Suprapubic skin (tissue), 4 donors: Measurements from ENCODE around the gene PCBP2. TPM values are rescaled to one million over a fixed set of nuclear protein-coding genes. Genes with fewer than 3 reads are reported as not detected.

Experiments
- DNase-seq, 2 donors: peaks; one replicate each; pipeline ENCODE4 v3.0.0-alpha.2; 2019; ENCODE audit warnings: low spot score in 2 of 2
- H3K27ac ChIP-seq: fragments of 200-600 bp; sonication (generic); one replicate; pipeline ENCODE4 v1.5.1; 2019
- H3K27me3 ChIP-seq: fragments of 200-600 bp; sonication (generic); one replicate; pipeline ENCODE4 v1.5.1; 2019
- H3K36me3 ChIP-seq: fragments of 200-600 bp; sonication (generic); one replicate; pipeline ENCODE4 v1.5.1; 2019
- H3K4me1 ChIP-seq: fragments of 200-600 bp; sonication (generic); one replicate; pipeline ENCODE4 v1.5.1; 2019
- H3K4me3 ChIP-seq: fragments of 200-600 bp; sonication (generic); one replicate; pipeline ENCODE4 v1.5.1; 2019; ENCODE audit warnings: mild to moderate bottlenecking
- H3K9me3 ChIP-seq: fragments of 200-600 bp; sonication (generic); one replicate; pipeline ENCODE4 v1.5.1; 2019
- EP300 ChIP-seq: sonication (generic); formaldehyde crosslinking; IDR thresholded peaks from one replicate; pipeline ENCODE4 v1.6.1; 2017; ENCODE audit warnings: antibody characterized with exemption
- POLR2A ChIP-seq, 2 donors: fragments of 450-650 bp; IDR thresholded peaks; one replicate each; pipeline ENCODE4 v1.6.1; 2017; ENCODE audit warnings: antibody characterized with exemption in 2 of 2, mild to moderate bottlenecking in 2 of 2, moderate library complexity in 2 of 2
- POLR2AphosphoS5 ChIP-seq, 3 donors: sonication (generic); formaldehyde crosslinking; IDR thresholded peaks; one replicate each; pipeline ENCODE4 v1.6.1; 2017; ENCODE audit warnings: antibody characterized with exemption in 3 of 3
- WGBS: methylation state at CpG from one replicate; pipeline ENCODE4 v1.1.5; 2018; 5-methylcytosine and 5-hydroxymethylcytosine counted together
- total RNA-seq, 4 donors: library from RNA; depleted of rRNA; stranded (reverse); fragments of >200 nt; gene quantifications; one replicate each; pipeline ENCODE4 v1.1.0, GENCODE V29; 2016
- TF ChIP-seq, protein P1 (sequence below), 2 donors: fragments of 200-600 bp in 1 of 2; fragments of 450-650 bp in 1 of 2; sonication (generic) in 1 of 2; IDR thresholded peaks; one replicate each; pipeline ENCODE4 v1.5.1; 2016 to 2019; ENCODE audit warnings: antibody characterized with exemption in 2 of 2, mild to moderate bottlenecking in 1 of 2, moderate library complexity in 1 of 2

PCBP2 gene
- total RNA-seq, 4 donors from 2014 or later = 480 to 803 (median 584) TPM

DNA sequence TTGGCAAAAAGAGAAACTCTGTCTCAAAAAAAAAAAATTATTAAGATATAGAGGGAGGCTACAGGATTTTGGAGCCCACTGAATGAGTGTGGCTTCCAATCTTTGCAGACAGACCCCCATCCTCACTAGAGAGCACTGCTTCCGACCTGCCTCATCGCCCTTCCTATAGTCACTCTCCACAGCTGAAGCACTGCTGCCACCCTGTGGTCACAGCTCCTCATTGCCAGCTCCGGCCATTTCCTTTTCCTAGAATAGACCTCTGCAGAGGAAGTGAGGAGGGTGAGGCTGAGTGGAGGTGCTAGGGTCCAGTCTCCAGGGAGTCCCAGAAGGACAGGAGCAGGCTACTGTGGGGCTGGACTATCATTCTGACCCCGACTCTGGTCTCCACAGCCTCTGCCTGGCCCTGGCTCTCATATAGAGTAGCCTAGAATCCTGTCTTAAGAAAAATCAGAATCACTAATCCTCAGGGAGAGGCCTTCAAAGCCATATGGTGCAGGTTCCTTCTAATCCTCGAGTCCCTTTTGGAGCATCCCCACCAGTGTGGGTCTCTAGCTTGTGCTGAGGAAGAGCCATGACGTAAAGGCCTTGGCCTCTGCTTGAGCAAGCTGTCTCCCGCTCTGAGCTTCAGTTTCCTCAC lies 56.8 kb downstream of the PCBP2 start:
- Histone ChIP-seq H3K27ac (no peak overlapping the region), H3K9me3 (no peaks in the 10 kb centered on the region), H3K4me1 (peaks cover 21% of the 10 kb centered on the region), H3K27me3 (no peaks in the 10 kb centered on the region), H3K36me3 (peaks cover 70% of the 10 kb centered on the region), H3K4me3 (no peak overlapping the region)
- TF ChIP-seq, protein P1, sequence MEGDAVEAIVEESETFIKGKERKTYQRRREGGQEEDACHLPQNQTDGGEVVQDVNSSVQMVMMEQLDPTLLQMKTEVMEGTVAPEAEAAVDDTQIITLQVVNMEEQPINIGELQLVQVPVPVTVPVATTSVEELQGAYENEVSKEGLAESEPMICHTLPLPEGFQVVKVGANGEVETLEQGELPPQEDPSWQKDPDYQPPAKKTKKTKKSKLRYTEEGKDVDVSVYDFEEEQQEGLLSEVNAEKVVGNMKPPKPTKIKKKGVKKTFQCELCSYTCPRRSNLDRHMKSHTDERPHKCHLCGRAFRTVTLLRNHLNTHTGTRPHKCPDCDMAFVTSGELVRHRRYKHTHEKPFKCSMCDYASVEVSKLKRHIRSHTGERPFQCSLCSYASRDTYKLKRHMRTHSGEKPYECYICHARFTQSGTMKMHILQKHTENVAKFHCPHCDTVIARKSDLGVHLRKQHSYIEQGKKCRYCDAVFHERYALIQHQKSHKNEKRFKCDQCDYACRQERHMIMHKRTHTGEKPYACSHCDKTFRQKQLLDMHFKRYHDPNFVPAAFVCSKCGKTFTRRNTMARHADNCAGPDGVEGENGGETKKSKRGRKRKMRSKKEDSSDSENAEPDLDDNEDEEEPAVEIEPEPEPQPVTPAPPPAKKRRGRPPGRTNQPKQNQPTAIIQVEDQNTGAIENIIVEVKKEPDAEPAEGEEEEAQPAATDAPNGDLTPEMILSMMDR (IDR thresholded peaks at IDR 0.05) = peak; percentile 74 to 92
- TF ChIP-seq EP300 = no peak
- DNase-seq = peak; percentile 89 to 90
- 30% methylated on average over 7 of the region's 7 CpGs for WGBS

DNA sequence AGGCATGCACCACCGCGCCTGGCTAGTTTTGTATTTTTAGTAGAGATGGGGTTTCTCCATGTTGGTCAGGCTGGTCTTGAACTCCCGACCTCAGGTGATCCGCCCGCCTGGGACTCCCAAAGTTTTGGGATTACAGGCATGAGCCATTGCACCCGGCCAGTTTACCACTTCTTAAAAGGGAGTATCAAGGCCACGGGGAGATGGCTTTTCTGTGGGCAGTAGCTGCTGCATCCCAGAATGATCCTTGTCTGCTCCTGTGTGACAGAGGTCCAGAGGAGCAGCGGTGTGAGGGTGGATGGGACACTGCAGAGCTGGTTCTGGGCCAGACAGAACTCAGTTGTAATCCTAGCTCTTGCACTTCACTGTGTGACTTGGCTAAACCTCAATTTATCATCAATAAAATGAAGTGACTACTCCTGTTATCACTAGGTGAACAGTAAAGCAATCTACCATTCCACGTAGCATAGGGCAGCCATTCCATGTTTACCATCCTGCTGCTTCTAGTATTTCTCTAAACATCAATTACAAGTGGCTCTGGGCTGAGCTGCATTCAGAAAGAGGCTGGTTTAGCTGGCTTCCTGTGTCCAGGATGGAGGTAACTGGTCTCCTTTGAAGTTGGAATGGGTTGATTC lies 58.4 kb downstream of the PCBP2 start:
- 89% methylated on average over 8 of the region's 9 CpGs for WGBS
- H3K4me3 ChIP-seq = no peak overlapping the region
- H3K9me3 ChIP-seq = no peaks in the 10 kb centered on the region
- no peaks in the 10 kb centered on the region for H3K27me3 ChIP-seq
- TF ChIP-seq POLR2A (IDR thresholded peaks at IDR 0.05) = no peak
- TF ChIP-seq POLR2AphosphoS5 (IDR thresholded peaks at IDR 0.05) = no peak
- no peak for TF ChIP-seq EP300
- TF ChIP-seq, protein P1 (IDR thresholded peaks at IDR 0.05) = no peak
- peaks cover 10% of the 10 kb centered on the region for H3K4me1 ChIP-seq
- peak in 1 of 2 donors; percentile 43 for DNase-seq
- H3K27ac ChIP-seq = no peak overlapping the region
- H3K36me3 ChIP-seq = peaks cover 78% of the 10 kb centered on the region

DNA sequence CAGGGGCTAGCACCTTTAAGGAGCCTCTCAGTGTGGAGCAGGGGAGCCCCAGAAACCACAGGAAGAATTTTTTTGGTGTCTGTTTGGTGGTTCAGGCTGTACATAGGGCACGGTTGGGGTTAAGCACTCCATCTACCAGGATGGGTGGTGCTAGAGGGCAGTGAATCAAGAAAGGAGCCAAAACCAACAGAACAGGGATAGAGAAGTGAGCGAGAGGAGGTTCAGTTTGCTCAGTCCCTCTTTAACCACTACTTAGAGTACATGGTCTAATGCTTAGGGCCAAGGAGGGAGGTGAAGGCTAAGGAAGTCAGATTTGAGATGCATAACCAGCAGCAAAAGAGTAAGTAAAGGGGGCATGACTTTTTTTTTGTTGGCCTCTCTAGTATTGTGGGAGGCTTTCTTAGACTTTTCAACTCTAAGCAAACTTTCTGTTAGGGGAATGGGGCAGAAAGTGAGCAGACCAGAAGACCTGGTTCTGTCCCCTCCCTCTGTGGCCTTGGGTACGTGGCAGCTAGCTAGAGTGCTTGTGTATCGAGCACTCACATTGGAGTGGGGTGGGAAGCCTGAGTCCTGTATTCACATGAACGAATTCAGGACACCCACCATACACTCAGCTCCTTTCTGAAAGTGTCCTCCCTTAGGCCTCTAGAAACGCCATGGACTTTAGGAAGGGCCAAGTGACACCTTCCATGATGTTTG lies 62.0 kb downstream of the PCBP2 start:
- H3K27ac ChIP-seq = no peak overlapping the region

DNA sequence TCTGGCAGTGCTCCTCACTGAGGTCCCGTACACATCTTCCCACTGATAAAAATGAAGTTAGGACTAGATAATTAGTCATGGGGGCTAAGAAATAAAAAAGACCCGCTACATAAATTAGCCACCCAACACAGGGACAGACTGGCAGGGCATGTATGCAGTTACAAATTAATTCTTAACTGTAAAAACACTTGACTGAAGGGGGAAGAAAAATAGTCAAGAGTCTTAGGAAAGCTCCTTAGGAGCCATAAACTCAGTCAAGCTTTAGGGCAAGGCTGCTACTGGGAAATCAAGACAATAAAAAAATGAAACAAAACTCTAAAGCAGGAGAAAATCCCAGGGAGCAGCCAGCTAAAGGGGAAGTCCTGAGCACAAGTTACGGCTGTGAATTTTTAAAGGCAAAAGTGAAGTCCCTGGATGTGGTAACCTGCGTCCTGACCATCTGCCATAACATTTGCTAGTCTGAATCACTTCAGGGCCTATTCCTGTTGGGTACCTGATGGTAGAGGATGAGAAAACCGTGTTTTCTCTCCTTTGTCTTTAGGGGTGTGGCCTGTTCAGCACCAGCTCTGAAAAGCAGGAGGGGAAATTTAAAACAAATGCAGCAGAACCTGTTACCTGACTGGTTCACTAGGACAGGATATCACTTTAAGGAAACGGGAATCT lies 62.9 kb downstream of the PCBP2 start:
- H3K4me1 ChIP-seq = no peaks in the 10 kb centered on the region
- H3K27me3 ChIP-seq = no peaks in the 10 kb centered on the region
- H3K27ac ChIP-seq = no peak overlapping the region
- no peak overlapping the region for H3K4me3 ChIP-seq
- TF ChIP-seq POLR2A (IDR thresholded peaks at IDR 0.05) (no peak), EP300 (no peak), POLR2AphosphoS5 (IDR thresholded peaks at IDR 0.05) (no peak)
- TF ChIP-seq, protein P1 (IDR thresholded peaks at IDR 0.05) = no peak
- no peak for DNase-seq
- peaks cover 100% of the 10 kb centered on the region for H3K36me3 ChIP-seq
- 79% methylated on average over 6 of the region's 6 CpGs for WGBS
- H3K9me3 ChIP-seq = no peaks in the 10 kb centered on the region

More for the DNA sequence above, 62.0 kb downstream of the PCBP2 start:
- Histone ChIP-seq H3K4me1 (peaks cover 2% of the 10 kb centered on the region), H3K36me3 (peaks cover 92% of the 10 kb centered on the region), H3K27me3 (no peaks in the 10 kb centered on the region), H3K9me3 (no peaks in the 10 kb centered on the region), H3K4me3 (no peak overlapping the region)
- DNase-seq = no peak
- TF ChIP-seq POLR2A (IDR thresholded peaks at IDR 0.05) (no peak), EP300 (no peak), POLR2AphosphoS5 (IDR thresholded peaks at IDR 0.05) (no peak)
- TF ChIP-seq, protein P1 (IDR thresholded peaks at IDR 0.05) = no peak
- WGBS = 85% methylated on average over 6 of the region's 6 CpGs

DNA sequence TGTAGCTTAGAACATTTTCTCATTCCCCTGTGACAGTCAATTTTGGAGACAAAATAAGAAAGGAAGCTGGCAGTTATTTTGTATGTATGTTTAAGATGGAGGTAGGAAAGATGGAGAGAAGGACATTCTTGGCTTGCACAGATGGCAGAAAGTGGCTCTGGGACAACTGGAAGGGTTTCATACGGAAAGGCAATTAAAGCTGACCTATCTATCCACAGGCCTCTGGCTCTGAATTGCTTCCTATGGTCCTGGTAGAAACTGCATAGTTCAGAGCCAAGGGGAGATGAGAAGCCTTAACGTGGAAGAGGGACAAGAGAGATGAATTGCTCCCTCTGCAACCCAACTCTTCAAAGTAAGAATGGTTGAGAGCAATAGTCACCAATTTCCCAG lies 63.4 kb downstream of the PCBP2 start:
- no peaks in the 10 kb centered on the region for H3K27me3 ChIP-seq
- no peaks in the 10 kb centered on the region for H3K4me1 ChIP-seq
- H3K4me3 ChIP-seq = no peak overlapping the region
- WGBS = 67% methylated on average over 2 of the region's 2 CpGs
- no peaks in the 10 kb centered on the region for H3K9me3 ChIP-seq
- no peak for DNase-seq
- H3K36me3 ChIP-seq = peaks cover 100% of the 10 kb centered on the region
- TF ChIP-seq, protein P1 (IDR thresholded peaks at IDR 0.05) = no peak
- TF ChIP-seq POLR2AphosphoS5 (IDR thresholded peaks at IDR 0.05) (no peak), EP300 (no peak), POLR2A (IDR thresholded peaks at IDR 0.05) (no peak)
- H3K27ac ChIP-seq = no peak overlapping the region
